Measurements from ENCODE around the gene LRIG1.

GRCh38 chr3:66536791-66537190 is 36.0 kb upstream of the LRIG1 start:
- no peak for TF ChIP-seq TAF1 (IDR thresholded peaks at IDR 0.05; ENCODE audit: borderline replicate concordance, low read depth, low read length)
- TF ChIP-seq POLR2A (IDR thresholded peaks at IDR 0.05; ENCODE audit: low read depth, low read length), result no peak

All from GM12892 (cell line).